CD8-positive, alpha-beta memory T cell (primary cell): ENCODE data around the gene GPR171. TPM values are rescaled to one million over a fixed set of nuclear protein-coding genes. Genes with fewer than 3 reads are reported as not detected.

Source experiments
- polyA plus RNA-seq: library from polyadenylated mRNA; unstranded; fragments of 300-500 nt; fragmentation: Illumina TruSeq; gene quantifications from one replicate; pipeline ENCODE4 v1.2.3, GENCODE V29; 2021
- total RNA-seq, 2 experiments: library from RNA; stranded (reverse); gene quantifications; one replicate each; pipeline ENCODE4 v1.2.3, GENCODE V29; 2021

GPR171 gene
- total and polyA plus RNA-seq, 3 experiments from 2014 or later: 179 to 264 (median 188) TPM

Other genes starting within 250 kb of the GPR171 start
- not detected for gene CLRN1, start 230.5 kb downstream of the GPR171 start, total RNA-seq
- not detected for gene CLRN1, start 230.5 kb downstream of the GPR171 start, polyA plus RNA-seq
- gene MED12L, start 117.6 kb downstream of the GPR171 start, total RNA-seq: 1 to 10 TPM; 1.7 to 1.8 TPM
- 0.02 TPM for gene MED12L, start 117.6 kb downstream of the GPR171 start, polyA plus RNA-seq
- gene P2RY14, start 75.3 kb upstream of the GPR171 start, total RNA-seq: 1 to 10 TPM in 1 of 2 experiments, under 1 TPM in 1; 0.84 to 1.3 TPM
- gene P2RY14, start 75.3 kb upstream of the GPR171 start, polyA plus RNA-seq: 4.3 TPM
- gene GPR87, start 113.6 kb upstream of the GPR171 start, total RNA-seq: 1 to 10 TPM in 1 of 2 experiments, under 1 TPM in 1; 0.61 to 1.2 TPM
- not detected for gene GPR87, start 113.6 kb upstream of the GPR171 start, polyA plus RNA-seq
- gene P2RY13, start 126.3 kb upstream of the GPR171 start, total RNA-seq: not detected
- not detected for gene P2RY13, start 126.3 kb upstream of the GPR171 start, polyA plus RNA-seq
- gene P2RY12, start 181.5 kb upstream of the GPR171 start, total RNA-seq: not detected
- gene P2RY12, start 181.5 kb upstream of the GPR171 start, polyA plus RNA-seq: not detected